Right lobe of liver (tissue), 6 donors: ENCODE results near the gene SMIM28. TPM values are rescaled to one million over a fixed set of nuclear protein-coding genes. Genes with fewer than 3 reads are reported as not detected.

Source experiments
- ATAC-seq, 4 donors: fragments of 200-7000 bp; cut with Tn5 transposase; one replicate each; pipeline ENCODE4 v1.9.1; 2020; ENCODE audit warnings: mild to moderate bottlenecking in 4 of 4, moderate library complexity in 4 of 4
- DNase-seq, 3 donors: peaks; one replicate each; pipeline ENCODE4 v3.0.0-alpha.2; 2020
- H3K27ac ChIP-seq, 3 donors: fragments of 200-600 bp; one replicate each; pipeline ENCODE4 v1.8.0; 2022
- H3K27me3 ChIP-seq, 2 donors: fragments of 200-600 bp; one replicate each; pipeline ENCODE4 v1.8.0; 2022
- H3K36me3 ChIP-seq, 4 donors: fragments of 200-600 bp; sonication (generic) in 1 of 4; one replicate each; pipeline versions ENCODE4 v1.5.1 to v1.8.0; 2017 to 2022; ENCODE audit warnings: control low read depth in 1 of 4
- H3K4me1 ChIP-seq, 4 donors: fragments of 200-600 bp; sonication (generic) in 1 of 4; one replicate each; pipeline versions ENCODE4 v1.5.1 to v1.8.0; 2017 to 2022; ENCODE audit warnings: control low read depth in 1 of 4
- H3K4me3 ChIP-seq, 3 donors: fragments of 200-600 bp; one replicate each; pipeline ENCODE4 v1.8.0; 2022
- H3K9me3 ChIP-seq, 4 donors: fragments of 200-600 bp; sonication (generic) in 1 of 4; one replicate each; pipeline versions ENCODE4 v1.5.1 to v1.8.0; 2017 to 2022; ENCODE audit warnings: control low read depth in 1 of 4
- POLR2A ChIP-seq: fragments of 450-650 bp; IDR thresholded peaks from one replicate; pipeline ENCODE4 v1.6.1; 2017; ENCODE audit warnings: antibody characterized with exemption, mild to moderate bottlenecking
- WGBS: methylation state at CpG from one replicate; pipeline ENCODE4 v1.1.6; 2018; ENCODE audit warnings: low coverage, low lambda C conversion rate; ENCODE audit not compliant: insufficient coverage; ENCODE audit errors: missing lambda C conversion rate; 5-methylcytosine and 5-hydroxymethylcytosine counted together
- intact Hi-C, 2 donors: fragments of 100-400 bp; cut with DNase I; formaldehyde crosslinking; loops; one replicate each; pipeline versions ENCODE4 v1.11.2 to v1.14.1; 2022
- total RNA-seq, 6 experiments: library from RNA; depleted of rRNA in 2 of 6; stranded (reverse); fragments of >200 nt in 2 of 6; fragmentation: NEBNext Ultra II Directional in 3 of 6; extraction: Animal tissue kit (Norgen Biotek cat#: 25700) in 3 of 6; gene quantifications; one replicate each; pipeline versions ENCODE4 v1.1.0 to v1.2.4, GENCODE V29; 2016 to 2023
- TF ChIP-seq, protein P1 (sequence below), 4 donors: fragments of 200-600 bp in 3 of 4; fragments of 450-650 bp in 1 of 4; IDR thresholded peaks; one replicate each; pipeline versions ENCODE4 v1.5.1 to v1.8.0; 2016 to 2022; ENCODE audit warnings: antibody characterized with exemption in 4 of 4, mild to moderate bottlenecking in 2 of 4
- donor health status: DM: no; HTN: yes; CAD: no.
- donor health status: DM: no; HTN: no; CAD: no.
- donor health status: DM: no; HTN: no; CAD: no.
- donor health status: DM: no; HTN: yes; CAD: no.
- donor health status: DM: no; HTN: yes; CAD: no.

SMIM28 gene
- total RNA-seq, 6 experiments from 2014 or later = not detected

GRCh38 chr6:138341176-138341575 is 36.5 kb upstream of the SMIM28 start:
- no peaks in the 10 kb centered on the region for H3K27me3 ChIP-seq
- no peak for TF ChIP-seq POLR2A
- TF ChIP-seq, protein P1, sequence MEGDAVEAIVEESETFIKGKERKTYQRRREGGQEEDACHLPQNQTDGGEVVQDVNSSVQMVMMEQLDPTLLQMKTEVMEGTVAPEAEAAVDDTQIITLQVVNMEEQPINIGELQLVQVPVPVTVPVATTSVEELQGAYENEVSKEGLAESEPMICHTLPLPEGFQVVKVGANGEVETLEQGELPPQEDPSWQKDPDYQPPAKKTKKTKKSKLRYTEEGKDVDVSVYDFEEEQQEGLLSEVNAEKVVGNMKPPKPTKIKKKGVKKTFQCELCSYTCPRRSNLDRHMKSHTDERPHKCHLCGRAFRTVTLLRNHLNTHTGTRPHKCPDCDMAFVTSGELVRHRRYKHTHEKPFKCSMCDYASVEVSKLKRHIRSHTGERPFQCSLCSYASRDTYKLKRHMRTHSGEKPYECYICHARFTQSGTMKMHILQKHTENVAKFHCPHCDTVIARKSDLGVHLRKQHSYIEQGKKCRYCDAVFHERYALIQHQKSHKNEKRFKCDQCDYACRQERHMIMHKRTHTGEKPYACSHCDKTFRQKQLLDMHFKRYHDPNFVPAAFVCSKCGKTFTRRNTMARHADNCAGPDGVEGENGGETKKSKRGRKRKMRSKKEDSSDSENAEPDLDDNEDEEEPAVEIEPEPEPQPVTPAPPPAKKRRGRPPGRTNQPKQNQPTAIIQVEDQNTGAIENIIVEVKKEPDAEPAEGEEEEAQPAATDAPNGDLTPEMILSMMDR (IDR thresholded peaks at IDR 0.05) = no peak
- ATAC-seq (no peak), DNase-seq (no peak)
- intact Hi-C loops = no loop called here
- no peaks in the 10 kb centered on the region for H3K4me1 ChIP-seq
- no peak overlapping the region for H3K4me3 ChIP-seq
- H3K9me3 ChIP-seq = no peaks in the 10 kb centered on the region
- no peaks in the 10 kb centered on the region for H3K36me3 ChIP-seq
- no peak overlapping the region for H3K27ac ChIP-seq
- 89% methylated on average over 1 of the region's 1 CpG for WGBS

- DNase-seq (no peak), ATAC-seq (no peak)
- H3K27ac ChIP-seq = no peak overlapping the region
- H3K36me3 ChIP-seq = no peaks in the 10 kb centered on the region
- no peak overlapping the region for H3K4me3 ChIP-seq
- TF ChIP-seq, protein P1 (IDR thresholded peaks at IDR 0.05) = no peak
- TF ChIP-seq POLR2A = no peak
- no peaks in the 10 kb centered on the region for H3K27me3 ChIP-seq
- H3K9me3 ChIP-seq = no peaks in the 10 kb centered on the region
- intact Hi-C loops = no loop called here
- H3K4me1 ChIP-seq = peaks cover 0 to 6% (median 0%) of the 10 kb centered on the region in 4 donors
Observed at GRCh38 chr6:138343112-138343511, 34.6 kb upstream of the SMIM28 start.

GRCh38 chr6:138345565-138346285 is 32.0 kb upstream of the SMIM28 start:
- TF ChIP-seq, protein P1 (IDR thresholded peaks at IDR 0.05) = no peak
- TF ChIP-seq POLR2A = no peak
- no peak overlapping the region for H3K4me3 ChIP-seq
- WGBS = 77% methylated on average over 2 of the region's 2 CpGs
- H3K9me3 ChIP-seq = no peaks in the 10 kb centered on the region
- DNase-seq = no peak
- no peaks in the 10 kb centered on the region for H3K27me3 ChIP-seq
- intact Hi-C loops = no loop called here
- H3K27ac ChIP-seq = no peak overlapping the region
- ATAC-seq = no peak
- H3K36me3 ChIP-seq = no peaks in the 10 kb centered on the region
- peaks cover 0 to 6% (median 0%) of the 10 kb centered on the region in 4 donors for H3K4me1 ChIP-seq

- TF ChIP-seq, protein P1 (IDR thresholded peaks at IDR 0.05) = no peak
- no peak for TF ChIP-seq POLR2A
- H3K27me3 ChIP-seq = no peaks in the 10 kb centered on the region
- no peak overlapping the region for H3K4me3 ChIP-seq
- intact Hi-C loops = no loop called here
- H3K9me3 ChIP-seq = no peaks in the 10 kb centered on the region
- H3K27ac ChIP-seq = no peak overlapping the region
- H3K36me3 ChIP-seq = no peaks in the 10 kb centered on the region
- DNase-seq = no peak
- 60% methylated on average over 2 of the region's 2 CpGs for WGBS
- ATAC-seq = no peak
- H3K4me1 ChIP-seq = peaks cover 0 to 6% (median 0%) of the 10 kb centered on the region in 4 donors
Observed at GRCh38 chr6:138346302-138347195, 31.2 kb upstream of the SMIM28 start.
